HG03135 (cell line): ENCODE measurements around the gene KIAA2012.
"Not testable (repeated sequence)": the region's sequence is repeated elsewhere in the genome, so short reads cannot be mapped to it uniquely, and the experiment has no call there.

Source experiments
- ATAC-seq: cut with Tn5 transposase; IDR thresholded peaks from one replicate; pipeline ENCODE4 v1.9.1; 2021; ENCODE audit warnings: mild to moderate bottlenecking, moderate library complexity; ENCODE audit not compliant: unreplicated experiment

The KIAA2012 gene

DNA sequence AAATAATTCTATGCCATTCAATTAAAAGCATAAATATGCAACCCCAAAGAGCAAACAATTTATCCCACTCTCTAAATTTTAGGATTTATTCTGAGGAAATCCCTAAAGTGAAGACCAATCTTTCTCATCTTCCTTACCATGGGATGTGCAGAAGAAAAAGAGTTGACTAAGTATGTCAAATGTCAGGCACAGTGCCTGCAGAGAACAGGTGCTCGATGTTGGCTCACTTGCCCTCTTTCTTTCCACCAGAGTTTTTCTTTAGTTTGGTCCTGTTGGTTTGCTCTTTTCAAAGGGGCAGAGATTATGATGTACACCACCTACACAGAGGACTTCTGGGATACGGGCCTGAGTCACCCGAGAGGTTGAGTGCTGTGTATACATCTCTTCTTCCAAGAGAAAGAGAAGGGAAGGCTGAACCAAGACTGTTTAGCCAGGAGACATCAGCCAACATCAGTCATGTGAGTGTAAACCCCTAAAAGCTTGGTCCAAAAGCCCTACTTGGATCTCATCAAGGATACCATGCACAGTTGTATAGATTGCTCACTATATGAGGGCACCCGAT lies 113.7 kb downstream of the KIAA2012 start:
- ATAC-seq = no peak

DNA sequence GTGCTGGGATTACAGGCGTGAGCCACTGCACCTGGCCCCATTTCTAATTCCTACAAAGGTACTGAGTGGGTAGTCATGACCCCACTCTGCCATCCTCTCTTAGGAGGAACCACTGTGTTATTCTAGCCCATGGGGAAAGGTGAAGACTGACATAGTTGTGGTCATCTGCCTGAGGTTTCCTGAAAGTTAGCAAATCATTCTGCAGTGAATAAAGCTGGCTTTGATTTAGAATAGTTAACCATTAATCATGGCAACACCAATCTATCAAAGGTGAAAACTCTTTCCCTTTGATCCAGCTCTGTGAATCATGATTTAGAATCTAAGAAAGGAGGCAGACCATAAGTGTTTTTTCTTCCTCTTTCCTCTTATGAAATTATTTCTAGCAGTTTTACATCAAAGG lies 114.5 kb downstream of the KIAA2012 start:
- no peak for ATAC-seq

DNA sequence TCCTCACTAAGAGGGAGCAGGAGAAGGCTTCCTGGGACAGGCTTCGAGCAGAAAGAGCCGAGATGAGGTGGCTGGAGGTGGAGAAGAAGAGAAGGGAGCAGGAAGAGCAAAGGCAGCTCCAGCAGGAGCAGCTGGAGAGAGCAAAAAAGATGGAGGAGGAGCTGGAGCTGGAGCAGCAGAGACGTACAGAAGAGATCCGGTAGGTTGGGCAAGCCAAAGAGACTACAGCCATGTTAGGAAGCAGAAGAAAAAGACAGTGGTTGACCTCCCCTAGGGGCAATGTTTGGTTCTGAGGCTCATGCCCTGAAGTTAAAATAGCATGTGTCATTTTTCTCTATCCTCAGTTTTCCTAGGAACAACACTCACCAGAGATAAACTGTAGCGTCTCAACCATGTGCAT lies 120.2 kb downstream of the KIAA2012 start:
- ATAC-seq = no peak

DNA sequence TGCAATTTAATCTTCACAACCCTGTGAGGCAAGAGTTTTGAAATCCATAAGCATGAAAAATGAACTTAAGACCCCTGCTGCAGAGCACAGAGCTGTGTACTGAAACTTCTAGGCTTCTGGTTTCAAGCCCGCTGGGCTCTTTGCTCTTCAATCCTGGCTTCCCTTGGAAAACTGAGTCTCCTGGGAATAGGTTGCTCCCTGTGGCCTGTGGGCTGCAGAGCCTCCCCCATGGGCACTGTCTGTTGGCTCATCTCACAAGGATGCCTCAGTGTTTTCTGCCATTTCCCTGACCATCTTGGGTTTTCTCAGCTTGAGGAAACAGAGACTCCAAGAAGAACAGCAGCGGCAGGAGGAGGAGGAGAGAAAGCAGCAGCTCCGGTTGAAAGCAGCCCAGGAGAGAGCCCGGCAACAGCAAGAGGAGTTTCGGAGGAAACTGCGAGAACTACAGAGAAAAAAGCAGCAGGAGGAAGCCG lies 120.9 kb downstream of the KIAA2012 start:
- no peak for ATAC-seq

DNA sequence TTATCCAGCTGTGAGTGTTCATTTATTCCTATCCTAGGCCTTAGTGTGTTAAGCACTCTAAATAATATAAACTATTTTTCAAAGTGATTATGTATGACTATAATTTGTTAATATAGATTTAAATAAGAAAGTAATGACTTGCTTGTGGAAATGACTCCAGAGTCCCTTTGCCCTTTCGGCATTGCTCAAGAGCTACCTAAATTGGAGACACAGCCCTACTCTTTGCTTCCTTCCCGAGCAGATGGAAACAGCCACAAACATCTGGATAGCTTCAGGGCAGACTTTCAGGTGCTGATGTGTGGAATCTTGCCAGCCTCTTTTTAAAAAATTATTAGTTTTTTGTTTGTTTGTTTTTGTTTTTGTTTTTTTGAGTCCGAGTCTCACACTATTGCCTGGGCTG lies 121.4 kb downstream of the KIAA2012 start:
- ATAC-seq = no peak

DNA sequence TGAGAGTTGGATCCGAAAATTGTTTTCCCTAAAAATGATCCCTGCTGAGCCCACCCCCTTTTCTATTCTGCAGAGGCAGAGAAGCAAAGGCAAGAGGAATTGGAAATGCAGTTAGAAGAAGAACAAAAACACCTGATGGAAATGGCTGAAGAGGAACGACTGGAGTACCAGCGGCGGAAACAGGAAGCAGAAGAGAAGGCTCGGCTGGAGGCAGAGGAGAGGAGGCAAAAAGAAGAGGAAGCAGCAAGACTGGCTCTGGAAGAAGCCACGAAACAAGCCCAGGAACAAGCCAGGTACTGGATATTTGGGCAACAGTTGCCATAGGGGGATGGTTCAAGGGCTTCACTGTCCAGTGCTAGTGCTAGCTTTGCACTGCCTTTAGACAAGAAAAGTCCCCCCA lies 123.7 kb downstream of the KIAA2012 start:
- ATAC-seq = no peak

DNA sequence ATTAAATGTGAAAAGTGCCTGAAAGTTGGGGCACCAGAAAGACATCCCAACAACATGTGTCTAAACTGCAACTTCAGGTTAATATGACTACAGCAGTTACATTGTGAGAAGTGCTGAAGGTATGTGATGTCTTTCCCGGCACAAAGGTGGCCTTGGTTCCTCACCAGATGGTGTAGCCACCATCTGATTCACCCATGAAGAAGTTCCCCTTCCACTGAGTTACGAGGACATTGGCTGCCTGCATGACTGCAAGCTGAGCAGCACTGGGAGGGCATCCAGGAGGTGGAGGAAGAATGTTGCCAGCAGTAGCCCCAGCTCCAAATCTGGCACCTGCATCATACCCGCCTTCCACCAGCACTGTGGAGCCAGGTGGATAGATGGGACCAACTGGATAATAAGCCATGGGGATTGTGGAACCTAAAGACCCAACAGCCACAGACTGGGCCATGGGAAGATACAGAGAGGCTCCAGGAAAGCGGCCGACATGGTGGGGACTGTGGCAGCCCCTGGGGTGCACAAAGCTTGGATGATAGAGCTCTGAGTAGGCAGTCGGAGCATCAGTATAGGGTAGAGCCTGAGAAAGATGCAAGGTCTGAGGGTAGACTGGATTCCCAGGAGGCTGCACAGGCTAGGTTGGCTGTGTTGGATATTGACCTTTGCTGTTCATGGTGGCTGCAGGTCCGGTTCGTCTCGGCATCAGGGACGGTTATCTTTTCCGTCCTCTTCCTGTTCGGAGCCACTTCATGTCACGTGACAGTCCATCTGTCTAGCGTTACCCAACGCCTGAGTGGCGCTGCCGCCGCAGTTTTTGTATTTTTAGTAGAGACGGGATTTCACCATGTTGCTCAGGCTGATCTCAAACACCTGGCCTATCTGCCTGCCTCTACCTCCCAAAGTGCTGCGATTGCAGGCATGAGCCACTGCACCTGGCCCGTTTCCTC lies 128.4 kb downstream of the KIAA2012 start:
- ATAC-seq = no peak

DNA sequence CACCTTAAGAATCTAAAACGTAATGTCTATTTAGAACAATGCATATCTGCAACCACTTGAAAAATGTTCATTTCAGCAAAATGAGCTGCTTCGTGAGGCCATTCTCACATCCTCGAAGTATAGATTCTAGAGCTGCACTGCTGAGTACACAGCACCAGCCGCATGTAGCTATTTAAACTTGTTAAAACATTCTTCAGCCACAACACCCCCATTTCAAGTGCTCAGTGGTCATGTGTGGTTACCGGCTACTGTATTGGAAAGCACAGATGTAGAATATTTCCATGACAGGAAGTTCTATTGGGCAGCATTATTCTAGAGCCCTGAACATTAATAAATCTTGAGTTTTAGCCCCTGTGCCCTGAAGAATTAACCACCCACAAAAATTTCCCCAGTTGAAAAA lies 130.3 kb downstream of the KIAA2012 start:
- no peak for ATAC-seq

DNA sequence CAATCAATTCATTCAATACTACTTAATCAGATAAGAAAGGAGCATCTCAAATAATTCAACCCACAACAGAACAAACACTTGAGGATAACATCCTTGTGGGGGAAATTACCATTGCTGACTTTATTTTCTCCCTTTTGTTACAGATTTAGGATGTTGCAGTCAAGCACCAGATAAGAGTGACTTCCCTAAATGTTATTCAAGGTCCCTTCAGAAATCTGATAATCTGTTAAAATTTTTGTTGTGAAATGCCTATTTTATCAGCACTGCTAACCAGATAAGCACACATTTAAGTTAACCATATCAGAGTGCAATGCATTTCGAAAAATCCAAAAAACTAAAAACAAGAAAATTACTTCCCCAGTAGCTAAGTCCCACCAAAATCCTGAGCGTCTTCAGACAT lies 131.8 kb downstream of the KIAA2012 start:
- no peak for ATAC-seq

DNA sequence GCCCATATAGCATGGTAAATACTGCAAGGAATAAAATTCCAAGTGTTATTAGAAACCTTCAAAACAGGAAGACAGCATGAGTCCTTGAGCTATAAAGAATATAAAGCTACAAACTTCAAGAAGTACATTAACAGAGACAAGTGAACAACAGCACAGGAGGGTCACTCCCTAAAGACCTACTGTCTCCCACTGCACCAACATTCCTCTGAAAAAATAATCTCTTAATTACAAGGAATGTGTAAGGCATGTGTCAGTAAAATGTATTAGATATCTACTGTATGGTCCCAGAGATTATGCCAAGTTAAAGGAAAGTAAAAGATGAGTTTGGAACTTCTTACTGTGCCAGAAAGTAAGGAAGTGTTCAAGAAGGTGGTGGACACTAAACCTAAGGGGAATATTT lies 135.5 kb downstream of the KIAA2012 start:
- ATAC-seq = no peak

DNA sequence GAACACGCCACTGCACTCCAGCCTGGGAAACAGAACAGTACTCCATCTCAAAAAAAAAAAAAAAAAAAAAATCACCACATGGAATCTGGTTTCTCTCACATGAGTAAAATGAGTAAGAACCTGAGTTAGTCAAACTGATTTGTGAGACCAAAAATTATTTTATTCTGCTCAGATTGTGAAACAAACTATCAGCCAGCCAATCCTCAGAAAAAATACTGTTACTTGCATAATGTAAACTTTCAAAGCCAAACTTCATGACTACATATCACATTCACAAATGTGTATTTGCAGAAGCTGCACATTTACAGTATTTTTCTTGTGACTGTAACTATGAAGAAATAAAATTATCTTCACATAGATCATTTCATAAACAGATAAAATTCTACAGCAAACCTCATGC lies 142.1 kb downstream of the KIAA2012 start:
- ATAC-seq = no peak

DNA sequence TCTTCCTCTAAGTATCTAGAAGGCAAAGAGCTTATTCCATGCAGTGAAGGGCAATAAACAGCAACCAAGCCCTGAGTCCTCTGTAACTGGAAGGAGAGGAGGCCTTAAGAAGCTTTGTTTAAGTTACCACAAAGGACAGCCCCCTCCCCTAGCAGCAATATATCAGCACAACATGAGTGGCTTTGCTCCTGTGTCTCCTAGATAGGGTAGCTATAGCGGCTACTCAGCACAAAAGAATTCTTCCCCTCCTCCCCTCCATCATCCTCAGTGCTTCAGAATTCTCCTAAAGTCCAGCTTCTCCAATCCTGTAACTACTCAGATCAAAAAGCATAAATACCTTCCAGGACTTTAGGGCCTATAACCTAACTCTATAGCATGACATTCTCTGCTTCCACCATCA lies 148.8 kb downstream of the KIAA2012 start:
- ATAC-seq = no peak

DNA sequence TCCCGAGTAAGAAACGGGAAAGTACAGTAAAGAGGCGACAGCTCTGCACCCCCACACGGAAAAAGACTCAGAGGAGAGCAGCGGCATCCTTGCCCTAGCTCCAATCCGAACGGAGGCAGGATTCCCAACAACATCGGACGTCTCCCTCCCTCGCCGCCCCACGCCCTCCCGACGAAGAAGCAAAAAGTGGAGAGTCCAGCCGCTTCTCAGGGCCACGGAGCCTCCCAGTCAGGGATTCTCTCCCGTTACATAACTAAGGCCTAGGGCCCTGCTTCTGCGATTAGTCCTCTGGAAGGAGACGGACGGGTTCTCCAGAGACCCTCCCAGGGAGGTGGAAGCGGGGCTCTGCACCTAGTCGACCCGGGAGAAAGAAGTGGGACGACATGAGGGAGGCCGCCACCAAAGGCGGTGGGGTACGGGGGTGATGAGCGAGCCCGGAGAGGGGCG lies 164.8 kb downstream of the KIAA2012 start:
- peak; percentile 45 for ATAC-seq

DNA sequence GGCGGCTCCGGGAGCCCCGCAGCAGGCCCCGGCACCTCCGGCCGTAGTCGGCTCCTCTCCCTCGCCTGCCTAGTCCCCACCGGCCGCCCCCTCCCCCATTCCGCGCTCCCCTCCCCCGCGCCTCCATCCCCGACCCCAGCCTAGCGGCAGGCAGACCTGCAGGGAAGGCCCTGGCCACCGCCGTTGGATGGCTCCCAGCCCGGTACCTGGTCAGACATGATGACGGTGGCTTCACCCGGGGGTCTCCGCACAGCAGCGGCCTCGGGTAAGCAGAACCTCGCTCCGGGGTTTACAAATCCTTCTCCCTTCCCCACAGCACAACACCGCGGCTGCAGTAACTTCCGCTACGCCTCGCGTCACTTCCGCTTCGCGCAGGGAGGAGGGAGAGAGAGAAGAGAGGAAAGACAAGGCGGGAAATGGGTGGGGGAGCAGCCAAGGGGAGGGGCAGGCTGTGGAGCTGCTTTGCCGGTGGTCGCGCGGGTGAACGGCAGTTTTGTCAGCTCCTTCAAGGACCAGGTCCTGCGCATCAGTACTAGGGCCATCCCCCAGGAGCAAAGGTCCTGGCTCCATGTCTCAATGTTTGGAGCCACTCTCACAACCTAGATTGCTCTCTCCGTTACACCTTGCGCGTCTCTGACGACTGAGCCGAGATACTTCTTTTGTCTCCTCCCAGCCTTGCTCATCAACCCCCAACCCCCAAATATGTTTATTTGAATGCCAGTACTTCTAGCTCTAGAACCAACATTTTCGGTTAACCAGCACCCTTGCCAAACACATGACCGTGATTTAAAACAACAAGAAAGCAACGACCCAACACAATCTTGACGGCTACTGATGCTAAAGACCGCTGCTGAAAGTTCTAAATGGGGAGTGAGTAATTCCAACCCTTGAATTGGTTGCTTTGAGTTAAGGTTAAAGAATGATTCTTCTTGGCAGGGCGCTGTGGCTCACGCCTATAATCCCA lies 165.5 kb downstream of the KIAA2012 start, which contains the start of gene SUMO1:
TSS of gene SUMO1 (minus strand) at position 364 of the 964 bp plus-strand sequence. CDS start at position 218, 146 bp downstream.
- peak; percentile 95 for ATAC-seq

DNA sequence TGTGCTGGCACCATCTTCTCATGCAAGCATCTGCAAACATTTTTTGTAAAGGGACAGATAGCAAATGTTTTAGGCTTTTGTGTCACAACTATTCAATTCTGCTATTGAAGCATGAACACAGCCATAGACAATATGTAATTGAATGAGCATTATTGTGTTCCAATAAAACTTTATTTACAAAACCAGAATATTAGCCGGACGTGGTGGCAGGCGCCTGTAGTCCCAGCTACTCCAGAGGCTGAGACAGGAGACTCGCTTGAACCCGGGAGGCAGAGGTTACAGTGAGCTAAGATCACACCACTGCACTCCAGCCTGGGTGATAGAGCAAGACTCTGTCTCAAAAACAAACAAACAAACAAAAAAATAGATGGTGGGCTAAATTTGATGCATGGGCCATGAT lies 174.7 kb downstream of the KIAA2012 start:
- not testable (repeated sequence) for ATAC-seq

DNA sequence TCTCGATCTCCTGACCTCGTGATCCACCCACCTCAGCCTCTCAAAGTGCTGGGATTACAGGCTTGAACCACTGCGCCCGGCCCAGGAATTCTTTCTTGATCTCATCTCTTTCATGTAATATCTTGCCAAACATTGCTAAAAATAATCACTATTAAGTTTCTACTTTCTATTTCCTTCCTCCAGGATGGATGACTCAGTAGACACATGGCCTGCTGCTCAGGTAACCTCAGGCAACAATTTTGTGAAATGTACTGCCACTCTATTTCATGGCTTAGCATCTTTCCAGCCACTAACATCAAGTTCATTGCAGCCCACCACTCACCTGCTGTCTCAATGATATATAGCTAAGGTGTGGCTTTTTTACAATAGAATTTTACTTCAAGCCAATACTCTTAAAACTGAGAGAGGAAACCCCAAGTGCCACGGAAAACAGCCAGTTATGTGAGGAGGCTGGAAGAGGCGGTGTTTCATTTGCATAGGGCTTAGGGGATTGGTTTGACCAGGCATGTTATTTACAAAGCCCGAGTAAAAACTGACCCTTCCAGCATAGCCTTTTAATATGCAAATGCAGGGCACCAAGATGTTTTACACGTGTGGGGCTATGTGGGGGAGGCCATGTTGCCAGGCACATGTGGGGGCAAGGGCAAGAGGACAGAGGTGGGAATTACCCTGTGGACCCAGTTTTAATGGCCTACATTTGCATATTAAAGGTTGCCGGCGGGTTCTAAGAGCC lies 176.6 kb downstream of the KIAA2012 start:
- no peak for ATAC-seq

DNA sequence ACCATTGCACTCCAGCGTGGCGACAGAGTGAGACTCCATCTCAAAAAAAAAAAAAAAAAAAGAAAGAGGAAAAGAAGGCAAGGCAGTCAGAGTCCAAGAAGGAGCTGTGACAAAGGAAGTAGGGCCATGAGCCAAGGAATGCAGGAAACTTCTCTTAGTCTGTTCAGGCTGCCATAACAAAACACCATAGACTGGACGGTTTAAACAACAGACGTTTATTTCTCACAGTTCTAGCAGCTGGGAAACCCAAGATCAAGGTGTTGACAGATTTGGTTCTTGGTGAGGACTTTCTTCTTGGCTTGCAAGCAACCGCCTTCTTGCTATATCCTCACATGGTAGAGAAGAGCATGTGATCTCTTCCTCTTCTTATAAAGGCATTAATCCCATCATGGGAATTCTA lies 178.4 kb downstream of the KIAA2012 start:
- ATAC-seq = no peak
